HG03439 (cell line): ENCODE measurements around the gene DAPK1.

Experiments
- ATAC-seq: cut with Tn5 transposase; IDR thresholded peaks from one replicate; pipeline ENCODE4 v1.9.1; 2021; ENCODE audit warnings: mild to moderate bottlenecking, moderate library complexity; ENCODE audit not compliant: unreplicated experiment

DAPK1 gene

DNA sequence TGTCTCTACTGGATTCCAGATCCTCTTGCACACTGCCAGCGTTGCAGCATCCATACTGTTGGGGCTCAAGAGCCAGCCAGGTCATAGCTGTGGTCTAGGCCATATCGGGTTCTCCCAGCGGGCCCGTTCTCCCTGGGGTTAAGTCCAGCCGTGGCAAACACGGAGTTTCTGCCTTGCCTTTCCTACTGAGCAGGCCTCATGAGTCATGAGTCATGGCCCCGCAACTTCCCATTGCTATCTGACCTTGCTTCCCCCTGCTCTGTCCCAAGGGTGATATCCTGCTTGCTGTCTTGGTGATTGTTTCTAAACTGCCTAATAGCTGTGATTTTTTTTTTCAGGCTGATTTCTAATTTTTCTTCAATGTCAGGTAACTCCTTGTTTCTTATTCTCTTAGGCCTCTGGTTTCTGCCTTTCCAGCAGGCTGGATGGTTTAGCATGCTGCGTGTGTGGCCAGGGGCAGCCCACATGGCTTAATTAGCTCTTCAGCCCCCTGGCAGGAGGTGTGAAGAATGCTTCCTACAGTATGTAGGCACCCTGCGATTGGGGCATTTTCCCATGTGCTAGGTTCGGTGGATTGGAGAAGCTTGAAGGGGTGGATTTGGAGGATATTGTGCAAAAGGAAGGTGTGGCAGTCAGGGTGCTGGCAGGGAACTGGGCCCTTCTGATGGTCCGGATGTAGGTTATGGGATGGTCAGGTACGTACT lies 18.7 kb downstream of the DAPK1 start:
- ATAC-seq = no peak

DNA sequence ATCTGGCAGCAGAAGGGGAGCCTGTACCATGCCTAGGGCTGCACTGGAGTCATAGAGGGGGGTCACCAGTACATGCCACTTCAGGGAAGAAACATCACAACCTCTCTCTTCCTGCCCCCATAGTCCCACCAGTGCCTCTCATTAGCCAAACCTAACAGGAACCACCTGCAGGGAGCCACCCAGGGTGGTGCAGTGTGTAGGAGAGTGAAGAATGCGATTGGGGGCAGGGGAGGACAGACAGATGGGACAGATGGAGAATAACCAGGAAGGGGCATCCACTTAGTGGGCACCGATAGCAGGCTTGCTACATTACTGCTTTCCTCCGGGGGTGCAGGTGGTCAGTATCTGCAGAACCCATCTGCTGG lies 19.2 kb downstream of the DAPK1 start:
- no peak for ATAC-seq

DNA sequence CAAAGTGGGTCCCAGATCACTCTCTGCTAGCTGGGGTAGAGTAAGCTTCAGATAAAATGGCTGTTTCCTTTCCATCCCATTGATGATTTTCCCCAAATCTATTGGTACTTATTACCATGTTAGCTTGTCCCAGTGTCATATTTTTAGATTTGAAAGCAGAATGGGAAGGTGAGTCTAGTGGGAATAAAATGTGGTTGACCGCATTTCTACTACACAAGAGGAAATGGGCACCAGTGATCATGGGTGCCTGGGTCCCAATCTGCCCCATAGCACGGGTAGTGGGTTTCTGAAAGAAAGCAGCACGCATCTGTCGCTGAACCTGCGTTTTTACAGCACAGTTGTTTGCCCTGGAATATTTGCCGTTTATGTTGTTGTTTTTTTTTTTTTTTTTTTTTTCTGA lies 20.1 kb downstream of the DAPK1 start:
- no peak for ATAC-seq

DNA sequence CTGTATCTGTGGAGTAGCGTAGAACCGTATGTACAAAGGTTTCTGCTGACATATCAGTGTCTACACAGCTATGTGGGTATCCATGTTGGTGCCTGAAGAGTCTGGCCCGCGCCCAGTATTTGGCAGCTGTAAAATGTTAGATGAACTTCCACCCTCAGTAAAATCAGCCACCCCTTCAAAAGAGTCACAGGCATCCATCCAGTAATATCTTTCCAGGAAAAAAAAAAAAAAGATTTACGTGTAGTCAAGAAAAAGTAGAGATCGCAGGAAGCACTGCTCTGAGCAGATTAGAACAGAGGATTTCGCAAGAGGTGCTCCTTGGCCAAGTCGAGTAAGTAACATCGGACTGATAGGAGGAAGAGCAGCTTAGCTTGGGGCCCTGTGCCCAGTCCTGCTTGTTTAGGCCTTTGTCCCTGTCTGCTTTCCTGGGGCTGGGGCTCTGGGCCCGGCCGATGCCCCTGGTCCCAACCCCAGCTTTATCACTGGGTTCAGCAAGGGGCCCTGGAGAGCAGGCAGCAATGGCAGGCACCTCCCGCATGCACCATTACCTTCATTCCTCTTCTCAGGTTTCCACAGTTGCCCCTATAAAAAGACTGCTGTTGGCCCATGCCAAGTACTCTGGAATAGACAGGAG lies 21.2 kb downstream of the DAPK1 start:
- ATAC-seq = no peak

DNA sequence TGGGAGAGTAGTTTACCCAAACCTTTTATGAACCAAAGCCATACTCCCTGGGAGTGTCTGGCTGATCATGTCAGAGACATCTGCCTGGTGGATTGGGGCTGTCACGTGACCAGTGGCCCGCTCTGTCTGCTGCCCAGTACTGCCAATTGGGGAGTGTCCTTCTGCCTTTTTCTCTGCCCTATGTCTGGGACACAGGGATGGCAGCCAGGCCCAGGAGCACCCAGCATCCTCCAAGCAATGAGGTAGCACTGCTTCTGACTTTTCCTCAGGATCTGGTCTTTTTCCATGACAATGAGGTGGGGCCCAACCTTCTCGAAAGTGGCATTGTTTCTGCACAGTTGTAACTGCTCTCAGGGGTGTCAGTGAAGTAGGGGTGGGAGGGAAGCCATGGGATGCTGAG lies 21.8 kb downstream of the DAPK1 start:
- no peak for ATAC-seq

DNA sequence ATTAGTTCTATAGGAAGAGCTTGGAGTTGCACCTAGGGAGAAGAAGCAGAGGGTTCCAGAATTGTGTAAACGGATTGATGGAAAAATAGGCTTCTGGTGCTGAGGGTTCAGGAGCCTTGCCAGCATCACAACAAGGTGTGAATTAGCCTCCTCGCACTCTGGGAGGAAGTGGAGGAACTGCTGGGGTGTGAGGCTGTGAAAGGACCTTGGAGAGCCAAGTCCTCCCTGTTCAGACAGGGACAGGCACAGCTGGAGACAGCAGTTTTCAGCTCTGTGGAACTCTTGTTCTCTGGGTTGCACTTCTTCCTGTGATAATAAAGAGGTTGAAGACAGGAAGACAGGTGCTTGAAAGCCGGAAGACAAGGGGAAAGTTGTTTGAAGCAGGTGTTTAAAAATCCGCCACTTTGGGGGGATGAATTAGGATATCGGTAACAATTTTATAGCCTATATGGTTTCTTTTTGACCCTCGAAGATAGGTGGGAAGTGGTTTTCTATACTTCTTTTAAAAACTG lies 22.6 kb downstream of the DAPK1 start:
- ATAC-seq = no peak

DNA sequence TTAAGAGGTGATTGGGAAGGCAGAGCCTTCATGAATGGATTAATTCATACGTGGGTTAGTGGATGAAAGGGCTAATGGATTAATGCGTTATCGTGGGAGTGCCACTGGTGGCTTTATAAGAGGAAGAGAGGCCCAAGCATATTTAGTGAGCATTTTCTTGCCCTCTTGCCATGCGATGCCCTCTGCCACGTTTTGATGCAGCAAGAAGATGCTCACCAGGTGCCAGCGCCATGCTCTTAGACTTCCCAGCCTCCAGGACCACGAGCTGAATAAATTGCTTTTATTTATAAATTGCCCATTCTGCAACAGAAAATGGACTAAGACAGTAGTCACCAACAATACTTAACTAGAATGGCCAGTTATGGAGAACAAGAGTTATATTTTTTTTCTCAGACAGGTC lies 24.2 kb downstream of the DAPK1 start:
- ATAC-seq = no peak

DNA sequence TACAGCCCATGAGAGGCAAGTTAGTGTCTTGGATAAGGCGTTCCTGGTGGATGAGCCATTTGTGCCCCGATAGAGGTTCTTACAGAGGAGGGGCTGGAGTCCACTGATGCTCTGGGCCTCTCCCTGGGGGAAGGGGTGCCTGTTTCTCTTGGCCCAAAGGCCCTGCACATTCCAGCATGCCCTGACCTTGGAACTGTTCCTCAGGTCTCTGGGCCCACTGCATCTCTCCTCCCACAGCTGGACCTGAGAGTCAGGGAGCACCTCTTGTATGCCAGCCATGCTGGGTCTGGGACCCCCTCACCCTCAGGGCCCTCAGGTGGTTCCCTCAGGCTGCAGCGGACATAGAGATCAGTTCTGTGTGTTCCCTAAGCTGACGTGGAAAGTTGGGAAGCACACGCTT lies 26.4 kb downstream of the DAPK1 start:
- no peak for ATAC-seq

DNA sequence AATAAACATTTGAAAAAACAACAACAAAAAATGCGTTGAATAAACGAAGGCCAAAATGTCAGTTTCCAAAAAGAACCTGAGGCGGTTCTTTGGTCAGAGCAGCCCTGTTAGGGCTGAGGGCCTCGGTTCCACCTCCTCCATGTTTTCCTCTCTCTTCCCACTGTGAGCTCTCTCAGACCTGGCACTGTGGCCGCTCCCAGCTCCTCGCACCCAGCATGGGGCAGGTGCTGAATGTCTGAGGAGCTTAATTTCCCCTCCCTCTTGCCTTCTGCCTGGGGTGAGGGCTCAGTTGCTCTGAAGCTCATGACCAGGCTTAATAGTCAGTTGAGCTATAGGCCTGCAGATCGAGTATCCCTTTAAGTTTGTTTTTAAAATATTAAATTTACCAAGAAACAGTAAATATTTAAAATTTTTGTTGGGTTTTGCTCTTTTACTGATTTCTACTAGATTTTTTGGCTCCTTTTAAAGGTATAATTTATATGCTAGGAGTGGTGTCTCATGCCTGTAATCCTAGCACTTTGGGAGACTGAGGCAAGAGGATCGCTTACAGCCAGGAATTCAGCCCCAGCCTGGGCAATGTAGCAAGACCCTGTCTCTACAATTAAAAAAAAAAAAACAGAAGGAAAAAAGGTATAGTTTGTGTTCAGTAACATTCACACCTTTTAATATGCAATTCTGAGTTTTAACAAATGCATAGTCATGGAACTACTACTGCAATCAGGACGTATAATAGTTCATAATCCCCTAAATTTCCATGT lies 28.1 kb downstream of the DAPK1 start:
- ATAC-seq = no peak

DNA sequence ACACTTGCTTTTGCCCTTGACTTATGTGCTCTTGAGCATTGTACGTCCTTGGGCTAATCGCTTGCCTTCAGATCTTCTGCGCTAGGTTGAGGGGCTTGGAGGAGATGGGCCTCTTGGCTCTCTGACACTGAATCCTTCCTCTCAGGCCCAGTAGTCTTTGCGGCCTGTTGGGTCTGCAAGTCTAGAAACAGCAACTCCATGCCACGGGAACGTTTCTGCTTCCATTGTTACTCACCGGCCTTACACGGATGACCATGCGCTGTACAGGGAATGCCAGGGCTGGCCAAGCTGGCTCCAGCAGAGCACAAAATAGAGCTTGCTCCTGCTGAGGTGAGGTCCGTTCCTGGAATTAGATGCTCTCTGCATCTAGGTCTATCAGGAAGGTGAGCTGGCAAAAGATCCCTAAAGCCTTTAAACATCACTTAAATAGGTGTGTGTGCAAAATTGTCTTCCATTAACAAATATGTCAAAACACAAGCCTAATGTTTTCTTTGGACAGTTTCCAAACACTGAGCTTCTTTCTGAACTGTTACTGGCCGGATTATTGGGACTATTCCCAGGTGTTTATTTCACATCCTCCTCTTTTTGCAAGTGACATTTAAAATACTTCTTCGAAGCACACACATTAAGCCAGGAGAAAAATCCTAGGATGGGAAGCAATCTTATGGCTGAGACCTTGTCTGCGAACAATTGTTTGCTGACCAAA lies 29.7 kb downstream of the DAPK1 start:
- ATAC-seq = no peak

DNA sequence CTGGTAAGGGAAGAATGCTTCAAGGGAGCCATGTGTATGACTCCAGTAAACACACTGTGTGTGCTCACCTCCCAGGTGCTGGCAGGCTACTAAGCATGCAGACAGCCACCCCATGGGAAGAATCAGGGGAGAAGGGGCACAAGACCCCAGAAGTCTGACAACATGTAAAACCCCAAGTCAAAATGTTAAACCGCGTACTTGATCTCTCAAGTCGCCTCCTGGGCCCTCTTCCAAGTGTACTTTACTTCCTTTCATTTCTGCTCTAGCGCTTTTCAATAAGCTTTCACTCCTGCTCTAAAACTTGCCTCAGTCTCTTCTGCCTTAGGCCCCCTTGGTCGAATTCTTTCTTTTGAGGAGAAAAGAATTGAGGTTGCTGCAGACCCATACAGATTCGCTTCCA lies 31.3 kb downstream of the DAPK1 start:
- ATAC-seq = no peak

DNA sequence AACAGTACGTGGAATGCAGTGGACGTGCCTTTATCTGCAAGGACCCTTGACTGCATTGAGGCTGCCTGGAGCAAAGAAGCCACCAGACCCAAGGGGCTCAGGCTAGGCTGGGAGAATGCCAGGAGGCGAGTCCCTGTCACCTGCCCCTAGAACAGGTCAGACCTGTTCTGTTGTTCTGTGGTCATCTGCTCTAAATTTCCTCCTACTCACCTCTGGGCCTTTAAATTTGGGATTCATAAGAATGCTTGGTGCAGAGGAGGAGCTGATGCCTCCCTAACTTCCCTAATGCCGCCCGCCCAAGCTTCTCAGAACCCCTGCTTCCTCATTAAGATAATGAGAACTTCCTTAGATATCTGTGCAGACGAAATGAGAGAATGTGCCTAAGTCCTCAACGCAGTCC lies 32.0 kb downstream of the DAPK1 start:
- no peak for ATAC-seq

DNA sequence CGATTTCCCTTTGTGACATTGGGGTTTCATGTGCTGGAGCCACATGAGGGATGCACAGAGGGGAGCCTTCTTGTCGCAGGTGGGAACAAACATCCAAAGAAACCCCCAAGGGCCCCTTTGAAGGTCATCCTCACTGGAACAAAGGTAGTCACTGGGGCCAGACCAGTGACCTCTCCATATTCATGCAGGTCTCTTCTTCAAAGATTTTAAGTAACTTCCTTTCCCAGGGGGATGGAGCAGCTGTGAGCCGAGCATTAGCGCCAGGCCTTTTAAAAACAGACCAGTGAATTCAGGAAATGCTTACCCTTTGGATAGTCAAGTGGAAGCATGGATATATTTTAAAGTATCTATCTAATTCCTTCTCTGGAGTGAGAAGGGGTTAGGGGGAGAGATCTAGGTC lies 33.0 kb downstream of the DAPK1 start:
- ATAC-seq = no peak

DNA sequence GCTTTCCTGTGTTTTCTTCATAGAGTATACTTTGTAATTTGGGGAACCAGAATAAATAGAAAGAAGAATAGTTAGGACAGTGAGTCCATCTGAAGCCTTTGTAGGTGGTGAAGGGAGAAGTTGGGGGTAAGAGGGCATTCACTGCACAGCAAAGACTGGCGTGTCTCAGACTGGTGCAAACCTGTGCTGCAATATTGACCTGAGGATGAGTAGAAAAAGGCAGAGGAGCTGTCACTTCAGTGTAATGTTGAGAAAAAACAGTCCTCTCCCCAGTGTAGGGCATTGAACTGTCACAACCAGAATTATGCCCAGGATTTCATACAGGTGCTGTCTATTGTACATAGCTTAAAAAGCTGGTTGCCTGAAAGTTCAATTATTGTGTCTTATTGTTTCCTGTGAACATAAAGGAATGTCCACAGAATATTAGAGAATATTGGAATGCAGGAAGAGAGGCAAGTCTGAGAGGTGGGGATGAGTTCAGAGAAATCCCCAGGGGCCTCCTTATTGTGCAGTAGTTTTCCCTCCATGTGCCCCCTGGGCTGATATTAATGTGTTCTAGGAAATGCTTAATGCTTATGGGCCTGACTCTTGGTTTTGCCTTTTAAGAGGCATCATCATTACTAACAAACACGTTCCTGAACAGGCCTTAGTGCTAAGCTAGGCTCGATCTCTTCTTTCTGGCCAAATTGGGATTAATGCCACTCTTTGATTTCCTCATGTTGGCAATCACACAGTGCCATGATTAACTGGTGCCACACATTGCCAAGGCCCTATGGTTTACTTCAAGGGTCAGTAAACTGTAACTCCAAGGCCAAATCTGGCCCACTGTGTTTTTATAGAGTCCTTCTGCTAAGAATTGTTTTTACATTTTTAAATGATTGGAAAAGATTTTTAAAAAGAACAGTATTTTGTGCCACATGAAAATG lies 34.0 kb downstream of the DAPK1 start:
- no peak for ATAC-seq

DNA sequence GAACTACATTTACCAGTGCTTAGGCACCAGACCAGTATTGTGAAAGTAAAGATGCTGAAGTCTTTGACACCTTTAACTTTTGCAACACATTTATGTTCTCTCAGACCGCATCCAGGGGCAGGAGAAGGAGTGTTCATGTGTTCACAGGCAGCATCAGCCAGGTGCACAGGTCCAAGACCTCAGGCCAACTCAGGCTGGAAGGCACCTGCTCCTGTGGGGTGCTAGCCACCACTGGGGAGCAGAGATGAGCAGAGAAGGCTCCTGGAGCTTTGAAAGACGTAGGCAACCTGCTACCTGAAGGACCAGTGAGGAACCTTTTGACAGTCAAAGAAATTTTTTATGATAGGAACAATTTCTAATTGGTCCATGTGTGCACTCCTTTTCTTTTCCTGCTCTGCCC lies 35.6 kb downstream of the DAPK1 start:
- no peak for ATAC-seq

DNA sequence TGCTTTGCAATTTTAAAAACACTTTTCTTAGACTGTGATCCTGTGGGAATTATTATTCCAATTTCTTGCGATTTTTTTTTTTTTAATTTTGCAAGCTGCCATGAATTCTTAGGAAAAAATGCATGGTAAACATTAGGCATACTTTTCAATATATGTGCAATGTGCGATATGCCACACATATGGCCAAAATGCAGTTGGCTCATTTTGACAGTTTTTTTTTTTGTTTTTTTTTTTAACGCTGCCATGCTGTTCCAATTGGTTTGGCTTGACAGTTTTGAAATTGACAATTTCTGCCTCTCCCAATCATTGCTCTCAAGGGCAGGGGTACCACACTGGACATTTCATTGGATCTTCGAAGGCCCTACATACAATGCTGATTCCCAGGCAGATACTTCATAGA lies 36.4 kb downstream of the DAPK1 start:
- ATAC-seq = no peak

DNA sequence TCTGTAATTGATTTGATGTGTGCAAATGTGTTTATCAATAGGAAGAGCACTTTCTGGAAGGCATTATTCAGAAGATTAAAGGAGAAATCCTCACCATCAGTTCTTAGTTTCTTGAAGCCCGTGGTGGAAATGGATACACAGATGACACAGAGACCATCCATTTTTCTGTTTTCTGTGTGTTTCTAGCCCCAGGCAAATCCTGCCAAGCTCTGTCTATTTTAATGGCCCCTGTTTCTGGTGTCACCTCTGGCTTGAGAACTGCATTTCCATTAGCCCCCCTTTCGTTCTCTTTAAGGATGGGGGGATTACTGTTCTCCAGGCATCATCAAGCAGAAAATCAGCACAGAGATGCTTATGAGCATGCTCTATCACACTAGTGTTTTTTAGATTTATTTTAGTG lies 37.3 kb downstream of the DAPK1 start:
- ATAC-seq = no peak

DNA sequence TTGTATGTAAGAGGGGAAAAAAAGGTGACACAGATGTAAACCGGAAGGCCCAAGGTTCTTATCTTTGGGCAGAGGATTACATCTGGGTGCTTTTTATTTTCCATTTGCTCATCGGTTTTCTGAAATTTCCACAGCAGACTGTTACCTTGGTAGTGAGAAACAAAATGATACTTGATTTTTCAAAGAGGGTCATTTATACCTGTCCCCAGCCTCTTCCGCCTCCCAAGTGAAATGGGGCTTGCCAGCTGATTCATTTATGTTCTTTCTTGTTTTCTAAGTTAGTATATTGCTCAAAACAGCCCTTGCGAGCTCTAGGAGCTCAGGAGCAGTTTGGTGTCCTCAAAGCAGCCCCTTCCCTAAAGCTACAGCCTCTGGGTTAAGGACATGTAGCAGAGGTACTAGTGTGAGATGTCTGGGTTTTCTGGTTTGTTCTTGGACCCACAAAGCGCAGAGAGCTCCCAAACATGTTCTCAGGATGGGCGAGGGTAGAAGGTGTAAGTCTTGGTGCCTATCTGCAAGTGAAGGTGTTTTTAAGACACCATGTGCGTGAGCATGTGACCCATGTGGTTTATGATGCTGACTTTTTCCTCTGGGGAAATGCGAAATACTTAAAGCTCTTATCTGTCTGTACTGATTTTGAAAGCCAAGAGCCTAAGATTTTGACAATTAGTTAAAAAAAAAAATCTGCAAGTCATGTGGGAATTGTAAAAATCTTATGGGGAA lies 38.3 kb downstream of the DAPK1 start:
- peak; percentile 89 for ATAC-seq

DNA sequence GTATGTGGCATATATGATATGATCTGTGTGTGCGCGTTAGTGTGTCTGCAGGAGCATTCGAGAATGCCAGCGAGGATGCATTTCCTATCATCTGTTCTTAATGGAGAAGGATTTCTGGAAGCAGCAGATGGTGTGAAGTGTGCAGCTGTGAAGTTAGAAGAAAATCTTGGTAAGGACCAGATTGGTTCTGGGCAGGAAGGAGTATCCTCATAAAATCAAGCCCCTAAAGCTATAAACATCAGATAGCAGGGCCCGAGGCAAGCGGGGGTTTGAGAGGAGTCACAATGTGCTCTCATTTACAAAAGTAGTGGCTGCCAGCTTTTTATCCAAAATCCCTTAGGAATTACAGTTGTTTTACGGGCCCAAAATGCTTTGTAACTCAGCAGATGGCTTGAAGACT lies 40.0 kb downstream of the DAPK1 start:
- ATAC-seq = no peak
